MV-4-11 (cell line): ENCODE measurements around the gene CD101.

Experiments
- DNase-seq: peaks from one replicate; lab custom pipeline; 2025; lab: John Stamatoyannopoulos, UW

Gene CD101

GRCh38 chr1:117015724-117016123 is 14.2 kb downstream of the CD101 start:
- DNase-seq = no peak

GRCh38 chr1:117017062-117017461 is 15.5 kb downstream of the CD101 start:
- DNase-seq = no peak

- no peak for DNase-seq
Observed at GRCh38 chr1:117017648-117018047, 16.1 kb downstream of the CD101 start.

- DNase-seq = no peak
Observed at GRCh38 chr1:117020526-117021156, 19.1 kb downstream of the CD101 start.

- no peak for DNase-seq
Observed at GRCh38 chr1:117022114-117022513, 20.6 kb downstream of the CD101 start.

GRCh38 chr1:117025568-117025967 is 24.0 kb downstream of the CD101 start:
- DNase-seq = no peak

- no peak for DNase-seq
Observed at GRCh38 chr1:117026361-117026760, 24.8 kb downstream of the CD101 start.

GRCh38 chr1:117029685-117030084 is 28.1 kb downstream of the CD101 start:
- no peak for DNase-seq

GRCh38 chr1:117030271-117030877 is 28.8 kb downstream of the CD101 start:
- no peak for DNase-seq

GRCh38 chr1:117032266-117032665 is 30.7 kb downstream of the CD101 start:
- no peak for DNase-seq

GRCh38 chr1:117032681-117033539 is 31.4 kb downstream of the CD101 start:
- DNase-seq = no peak

- no peak for DNase-seq
Observed at GRCh38 chr1:117033772-117034171, 32.2 kb downstream of the CD101 start.

GRCh38 chr1:117034791-117035290 is 33.3 kb downstream of the CD101 start:
- no peak for DNase-seq

- no peak for DNase-seq
Observed at GRCh38 chr1:117036018-117036461, 34.5 kb downstream of the CD101 start.

- DNase-seq = no peak
Observed at GRCh38 chr1:117037802-117038201, 36.2 kb downstream of the CD101 start.

GRCh38 chr1:117038236-117038635 is 36.7 kb downstream of the CD101 start:
- DNase-seq = no peak

- DNase-seq = no peak
Observed at GRCh38 chr1:117044217-117044616, 42.7 kb downstream of the CD101 start.

GRCh38 chr1:117045644-117046043 is 44.1 kb downstream of the CD101 start:
- DNase-seq = peak; percentile 27

GRCh38 chr1:117046781-117047180 is 45.2 kb downstream of the CD101 start:
- DNase-seq = no peak

- no peak for DNase-seq
Observed at GRCh38 chr1:117047271-117047670, 45.7 kb downstream of the CD101 start.

- peak; percentile 44 for DNase-seq
Observed at GRCh38 chr1:117049857-117050256, 48.3 kb downstream of the CD101 start.

GRCh38 chr1:117051224-117052064 is 49.9 kb downstream of the CD101 start:
- DNase-seq = peak; percentile 54
